ENCODE data around the gene TNPO2. TPM values are rescaled to one million over a fixed set of nuclear protein-coding genes. Genes with fewer than 3 reads are reported as not detected.

TNPO2 gene
- total and polyA plus RNA-seq, 4 donors: 29.5 to 63.0 (median 43.1) TPM

GRCh38 chr19:12749938-12750521 is 26.3 kb upstream of the TNPO2 start:
- Histone ChIP-seq H3K27me3 (ENCODE audit: control insufficient read depth in 3 of 3, insufficient read depth in 3 of 3, low read length in 2 of 3) (peaks cover 0 to 16% (median 6%) of the 10 kb centered on the region in 3 donors), H3K4me1 (ENCODE audit: control insufficient read depth in 5 of 5, insufficient read depth in 5 of 5, low read length in 5 of 5) (peaks cover 0 to 4% (median 0%) of the 10 kb centered on the region in 5 donors), H3K36me3 (ENCODE audit: control insufficient read depth in 4 of 4, insufficient read depth in 4 of 4, low read length in 4 of 4) (peaks cover 5 to 24% (median 17%) of the 10 kb centered on the region in 4 donors), H3K27ac (ENCODE audit: low read depth in 1 of 2, low read length in 1 of 2) (no peak overlapping the region), H3K4me3 (no peak overlapping the region), H3K9ac (ENCODE audit: insufficient read depth in 1 of 2, low read length in 2 of 2) (no peak overlapping the region), H3K9me3 (ENCODE audit: control insufficient read depth in 4 of 4, insufficient read depth in 3 of 4, low read length in 3 of 4) (peaks cover 0 to 11% (median 2%) of the 10 kb centered on the region in 4 donors)
- no peak for DNase-seq
- TF ChIP-seq CTCF (IDR thresholded peaks at IDR 0.05; ENCODE audit: control extremely low read depth, extremely low read depth): no peak
- no peak for ATAC-seq (ENCODE audit: insufficient read depth, low FRiP score)
- 36 to 37% methylated on average over 24 of the region's 24 CpGs for WGBS, 2 donors

- TF ChIP-seq CTCF (IDR thresholded peaks at IDR 0.05; ENCODE audit: control extremely low read depth, extremely low read depth): no peak
- DNase-seq (no peak), ATAC-seq (ENCODE audit: insufficient read depth, low FRiP score) (no peak)
- peaks cover 0 to 4% (median 0%) of the 10 kb centered on the region in 5 donors for H3K4me1 ChIP-seq (ENCODE audit: control insufficient read depth in 5 of 5, insufficient read depth in 5 of 5, low read length in 5 of 5)
- H3K4me3 ChIP-seq: no peak overlapping the region
- no peak overlapping the region for H3K27ac ChIP-seq (ENCODE audit: low read depth in 1 of 2, low read length in 1 of 2)
- H3K9ac ChIP-seq (ENCODE audit: insufficient read depth in 1 of 2, low read length in 2 of 2): no peak overlapping the region
- WGBS, 2 donors: 76 to 90% methylated on average over 6 of the region's 6 CpGs
- H3K36me3 ChIP-seq (ENCODE audit: control insufficient read depth in 4 of 4, insufficient read depth in 4 of 4, low read length in 4 of 4): peaks cover 5 to 30% (median 17%) of the 10 kb centered on the region in 4 donors
- H3K27me3 ChIP-seq (ENCODE audit: control insufficient read depth in 3 of 3, insufficient read depth in 3 of 3, low read length in 2 of 3): peaks cover 0 to 16% (median 6%) of the 10 kb centered on the region in 3 donors
- peaks cover 0 to 11% (median 2%) of the 10 kb centered on the region in 4 donors for H3K9me3 ChIP-seq (ENCODE audit: control insufficient read depth in 4 of 4, insufficient read depth in 3 of 4, low read length in 3 of 4)
Measured at GRCh38 chr19:12748489-12748888, 24.8 kb upstream of the TNPO2 start.

GRCh38 chr19:12745166-12745897 is 21.6 kb upstream of the TNPO2 start:
- H3K36me3 ChIP-seq (ENCODE audit: control insufficient read depth in 4 of 4, insufficient read depth in 4 of 4, low read length in 4 of 4): peaks cover 5 to 39% (median 21%) of the 10 kb centered on the region in 4 donors
- peaks cover 0 to 3% (median 0%) of the 10 kb centered on the region in 5 donors for H3K4me1 ChIP-seq (ENCODE audit: control insufficient read depth in 5 of 5, insufficient read depth in 5 of 5, low read length in 5 of 5)
- H3K9ac ChIP-seq (ENCODE audit: insufficient read depth in 1 of 2, low read length in 2 of 2): no peak overlapping the region
- 84 to 89% methylated on average over 20 to 22 of the region's 22 CpGs for WGBS, 2 donors
- TF ChIP-seq CTCF (IDR thresholded peaks at IDR 0.05; ENCODE audit: control extremely low read depth, extremely low read depth): no peak
- H3K4me3 ChIP-seq: no peak overlapping the region
- no peak for ATAC-seq (ENCODE audit: insufficient read depth, low FRiP score)
- no peak overlapping the region for H3K27ac ChIP-seq (ENCODE audit: low read depth in 1 of 2, low read length in 1 of 2)
- H3K27me3 ChIP-seq (ENCODE audit: control insufficient read depth in 3 of 3, insufficient read depth in 3 of 3, low read length in 2 of 3): peaks cover 0 to 7% (median 0%) of the 10 kb centered on the region in 3 donors
- H3K9me3 ChIP-seq (ENCODE audit: control insufficient read depth in 4 of 4, insufficient read depth in 3 of 4, low read length in 3 of 4): peaks cover 0 to 11% (median 2%) of the 10 kb centered on the region in 4 donors
- no peak for DNase-seq

Data from lung (tissue), 12 donors.